Epithelial cell of umbilical artery (primary cell): ENCODE data around the gene CDCA7L. TPM values are rescaled to one million over a fixed set of nuclear protein-coding genes. Genes with fewer than 3 reads are reported as not detected.

Experiments used
- total RNA-seq: library from RNA; depleted of rRNA; stranded (reverse); fragments of >200 nt; gene quantifications from 2 replicates; pipeline ENCODE4 v1.2.3, GENCODE V29; 2014

The CDCA7L gene, protein sequence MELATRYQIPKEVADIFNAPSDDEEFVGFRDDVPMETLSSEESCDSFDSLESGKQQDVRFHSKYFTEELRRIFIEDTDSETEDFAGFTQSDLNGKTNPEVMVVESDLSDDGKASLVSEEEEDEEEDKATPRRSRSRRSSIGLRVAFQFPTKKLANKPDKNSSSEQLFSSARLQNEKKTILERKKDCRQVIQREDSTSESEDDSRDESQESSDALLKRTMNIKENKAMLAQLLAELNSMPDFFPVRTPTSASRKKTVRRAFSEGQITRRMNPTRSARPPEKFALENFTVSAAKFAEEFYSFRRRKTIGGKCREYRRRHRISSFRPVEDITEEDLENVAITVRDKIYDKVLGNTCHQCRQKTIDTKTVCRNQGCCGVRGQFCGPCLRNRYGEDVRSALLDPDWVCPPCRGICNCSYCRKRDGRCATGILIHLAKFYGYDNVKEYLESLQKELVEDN
- total RNA-seq: 114 and 158 TPM in 2 replicates

DNA sequence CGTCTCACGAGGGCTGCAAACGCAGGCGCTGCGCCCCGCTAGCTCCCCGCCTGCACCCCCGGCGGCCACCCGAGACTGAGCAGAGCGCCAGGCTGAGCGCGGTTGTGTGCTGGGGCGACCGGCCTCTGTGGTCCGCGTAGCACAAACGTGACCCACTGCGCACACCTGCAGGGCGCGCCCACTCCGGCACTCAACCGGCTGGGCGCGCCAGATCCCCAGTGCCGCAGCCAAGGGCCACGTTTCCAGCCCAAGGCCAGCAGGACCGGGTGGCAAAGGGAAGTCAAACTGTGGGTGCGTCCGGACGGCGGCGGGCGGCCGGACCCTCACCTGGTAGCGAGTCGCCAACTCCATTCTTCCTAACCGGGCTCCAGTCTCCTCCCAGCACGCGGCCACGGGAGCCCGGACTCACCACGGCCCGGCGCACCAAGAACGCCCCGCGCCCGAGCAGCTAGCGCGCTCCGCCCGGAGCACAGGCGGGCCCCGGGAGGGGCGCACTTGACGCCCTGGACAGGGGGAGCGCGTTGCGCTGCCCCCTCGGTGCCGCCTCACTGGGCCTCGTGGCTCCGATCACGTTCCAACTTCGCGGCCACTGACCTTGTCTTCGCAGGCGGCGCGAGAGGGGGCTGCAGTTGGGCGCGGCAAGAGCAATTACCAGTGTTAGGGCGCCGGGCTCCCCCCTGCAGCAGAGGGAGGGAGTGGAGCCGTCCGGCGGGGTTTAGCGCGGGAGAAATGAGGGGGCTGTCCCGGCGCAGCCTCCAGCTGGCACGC is at the start of gene CDCA7L:
CDCA7L (minus strand) TSS at position 446 of the 768 bp plus-strand sequence; CDS start at position 351, 95 bp downstream.

